Measurements from ENCODE around the gene PROK1. TPM values are rescaled to one million over a fixed set of nuclear protein-coding genes. Genes with fewer than 3 reads are reported as not detected.

The PROK1 gene
- total RNA-seq, 1 experiment from 2014 or later, result not detected

GRCh38 chr1:110444561-110444960, 6.4 kb upstream of the PROK1 start:
- ChIA-PET POLR2A (ENCODE audit: unreplicated experiment) (no interaction called here), CTCF (no interaction called here)
- Histone ChIP-seq H3K27me3 (ENCODE audit: low read length) (peaks cover 26% of the 10 kb centered on the region), H3K9me2 (replicated peaks; ENCODE audit: low read length) (no peaks in the 10 kb centered on the region), H3F3A (ENCODE audit: low read length, unreplicated experiment) (no peaks in the 10 kb centered on the region), H3K79me2 (ENCODE audit: low read length) (no peaks in the 10 kb centered on the region), H3K9ac (ENCODE audit: low read length) (no peak overlapping the region), H3K4me2 (ENCODE audit: low read length) (no peak overlapping the region), H3K27ac (ENCODE audit: low read length) (no peak overlapping the region), H3K4me3 (ENCODE audit: low read length) (no peak overlapping the region), H3K4me1 (ENCODE audit: insufficient read depth, low read length) (no peaks in the 10 kb centered on the region), H4K20me1 (ENCODE audit: low read length) (no peaks in the 10 kb centered on the region), H3K36me3 (ENCODE audit: low read depth, low read length) (no peaks in the 10 kb centered on the region), H2AFZ (ENCODE audit: low read length) (no peak overlapping the region), H3K9me3 (ENCODE audit: low read length) (no peaks in the 10 kb centered on the region)
- no peak for ATAC-seq
- no TSS peak for BruUV-seq (replicated peaks)
- no peak for TF ChIP-seq EZH2 (IDR thresholded peaks at IDR 0.05; ENCODE audit: low read length, unreplicated experiment)
- no peak for TF ChIP-seq EZH2phosphoT487 (IDR thresholded peaks at IDR 0.05; ENCODE audit: borderline replicate concordance, low read length)
- TF ChIP-seq CTCF (conservative IDR thresholded peaks at IDR 0.05; ENCODE audit: low read depth, low read length), result no peak
- intact Hi-C loops (cut with micrococcal nuclease), result no loop called here
- no peak for DNase-seq

DNA sequence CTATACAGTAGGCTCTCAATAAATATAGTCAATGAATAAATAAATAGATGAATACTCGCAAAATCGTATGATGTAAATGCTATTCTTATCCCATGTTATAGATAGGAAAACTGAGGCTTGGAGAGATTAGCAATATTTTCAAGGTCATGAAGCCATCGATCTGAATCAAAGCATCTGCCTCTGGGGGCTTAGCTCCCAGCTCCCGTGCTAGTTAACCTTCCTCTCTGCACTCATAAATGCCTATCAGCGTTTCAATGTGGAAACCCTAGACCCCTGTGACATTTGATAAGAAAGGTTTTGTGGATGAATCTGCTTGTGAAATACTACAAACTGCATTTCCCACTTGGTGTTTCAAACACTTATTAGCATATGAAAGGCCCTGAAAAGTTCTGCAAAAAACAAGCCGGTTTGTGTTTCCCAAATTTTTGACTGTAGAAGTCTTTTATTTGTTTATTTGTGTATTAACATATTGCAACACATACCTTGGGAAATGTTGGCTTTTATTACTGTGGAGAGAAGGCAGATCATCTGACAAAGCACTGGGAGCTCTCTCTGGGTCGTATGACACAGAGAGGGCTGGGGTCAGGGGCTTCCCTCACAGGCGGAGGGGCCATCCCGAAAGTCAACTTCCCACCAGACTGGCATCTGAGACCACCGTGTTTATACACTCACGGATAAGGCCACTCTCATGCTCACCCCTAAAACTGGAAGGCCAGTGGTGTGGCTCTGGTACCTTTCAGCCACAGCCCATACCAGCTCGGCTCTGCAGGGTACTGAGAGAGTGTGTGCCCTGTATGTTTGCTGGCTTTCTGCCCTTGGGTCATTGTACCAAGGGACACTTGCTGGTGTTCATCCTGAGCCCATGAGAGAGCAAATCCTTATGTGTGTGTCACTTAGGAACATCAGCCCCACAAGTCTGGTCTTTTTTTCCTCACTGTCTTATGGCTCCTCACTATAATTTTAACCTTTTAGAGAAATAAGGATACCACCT, 993 bp upstream of the PROK1 start:
- no peak overlapping the region for H3K9ac ChIP-seq (ENCODE audit: low read length)
- no peak overlapping the region for H3K27ac ChIP-seq (ENCODE audit: low read length)
- H3K36me3 ChIP-seq (ENCODE audit: low read depth, low read length), result no peaks in the 10 kb centered on the region
- H4K20me1 ChIP-seq (ENCODE audit: low read length), result no peaks in the 10 kb centered on the region
- no peak overlapping the region for H3K4me2 ChIP-seq (ENCODE audit: low read length)
- H3F3A ChIP-seq (ENCODE audit: low read length, unreplicated experiment), result no peaks in the 10 kb centered on the region
- no peaks in the 10 kb centered on the region for H3K4me1 ChIP-seq (ENCODE audit: insufficient read depth, low read length)
- H3K9me3 ChIP-seq (ENCODE audit: low read length), result no peaks in the 10 kb centered on the region
- peaks cover 71% of the 10 kb centered on the region for H3K27me3 ChIP-seq (ENCODE audit: low read length)
- no peak for ATAC-seq
- ChIA-PET CTCF (no interaction called here), POLR2A (ENCODE audit: unreplicated experiment) (no interaction called here)
- no peak for DNase-seq
- H3K79me2 ChIP-seq (ENCODE audit: low read length), result no peaks in the 10 kb centered on the region
- no peak overlapping the region for H3K4me3 ChIP-seq (ENCODE audit: low read length)
- TF ChIP-seq EZH2phosphoT487 (IDR thresholded peaks at IDR 0.05; ENCODE audit: borderline replicate concordance, low read length) (no peak), EZH2 (IDR thresholded peaks at IDR 0.05; ENCODE audit: low read length, unreplicated experiment) (no peak), CTCF (conservative IDR thresholded peaks at IDR 0.05; ENCODE audit: low read depth, low read length) (no peak)
- intact Hi-C loops (cut with micrococcal nuclease), result no loop called here
- no peaks in the 10 kb centered on the region for H3K9me2 ChIP-seq (replicated peaks; ENCODE audit: low read length)
- no peak overlapping the region for H2AFZ ChIP-seq (ENCODE audit: low read length)
- no TSS peak for BruUV-seq (replicated peaks)

GRCh38 chr1:110452330-110452729, 1.4 kb downstream of the PROK1 start:
- Histone ChIP-seq H3K4me2 (ENCODE audit: low read length) (no peak overlapping the region), H3K9me2 (replicated peaks; ENCODE audit: low read length) (no peaks in the 10 kb centered on the region), H3K79me2 (ENCODE audit: low read length) (no peaks in the 10 kb centered on the region), H3K9me3 (ENCODE audit: low read length) (no peaks in the 10 kb centered on the region), H3K4me1 (ENCODE audit: insufficient read depth, low read length) (no peaks in the 10 kb centered on the region), H3K27ac (ENCODE audit: low read length) (no peak overlapping the region), H3K4me3 (ENCODE audit: low read length) (no peak overlapping the region), H3K27me3 (ENCODE audit: low read length) (peaks cover 67% of the 10 kb centered on the region), H2AFZ (ENCODE audit: low read length) (no peak overlapping the region), H3K36me3 (ENCODE audit: low read depth, low read length) (no peaks in the 10 kb centered on the region), H3K9ac (ENCODE audit: low read length) (no peak overlapping the region), H3F3A (ENCODE audit: low read length, unreplicated experiment) (no peaks in the 10 kb centered on the region), H4K20me1 (ENCODE audit: low read length) (no peaks in the 10 kb centered on the region)
- ATAC-seq (no peak), DNase-seq (no peak)
- ChIA-PET CTCF (interaction anchor here (1.2 kb wide), 1 partner anchor 244 kb away, joined by 8 read pairs; no protein-coding TSS in a partner anchor), POLR2A (ENCODE audit: unreplicated experiment) (no interaction called here)
- TF ChIP-seq CTCF (conservative IDR thresholded peaks at IDR 0.05; ENCODE audit: low read depth, low read length), result no peak
- TF ChIP-seq EZH2 (IDR thresholded peaks at IDR 0.05; ENCODE audit: low read length, unreplicated experiment), result no peak
- no peak for TF ChIP-seq EZH2phosphoT487 (IDR thresholded peaks at IDR 0.05; ENCODE audit: borderline replicate concordance, low read length)
- intact Hi-C loops (cut with micrococcal nuclease), result no loop called here
- no TSS peak for BruUV-seq (replicated peaks)
